OCI-LY7 (cell line): Measurements from ENCODE around the gene AGRN. TPM values are rescaled to one million over a fixed set of nuclear protein-coding genes. Genes with fewer than 3 reads are reported as not detected.

Experiments used
- BruUV-seq: library from RNA; stranded (reverse); fragments of 400-500 nt; replicated peaks from 2 replicates; lab custom pipeline; 2021; lab: Mats Ljungman, UMichigan
- CTCF ChIA-PET: fragments of 300-600 bp; sonication (Branson Sonifier 250); formaldehyde crosslinking; loops from one replicate; lab custom pipeline; 2022; ENCODE audit warnings: antibody characterized with exemption; ENCODE audit not compliant: unreplicated experiment; lab: Charles Lee
- POLR2A ChIA-PET: fragments of 300-600 bp; sonication (Branson Sonifier 250); formaldehyde crosslinking; loops from one replicate; lab custom pipeline; 2022; ENCODE audit warnings: antibody characterized with exemption; lab: Charles Lee
- DNase-seq: peaks from one replicate; pipeline ENCODE4 v3.0.0-alpha.2; 2015; ENCODE audit warnings: low spot score
- H2AFZ ChIP-seq: fragments of 200-600 bp; sonication (generic), shearing (Covaris generic); 2 replicates; pipeline ENCODE4 v1.6.1; 2014; ENCODE audit warnings: mild to moderate bottlenecking, antibody characterized with exemption, low read length, moderate library complexity
- H3K27ac ChIP-seq: fragments of 200-600 bp; sonication (generic); 2 replicates; pipeline ENCODE4 v1.5.1; 2014; ENCODE audit warnings: mixed run types, low read depth, mild to moderate bottlenecking, moderate library complexity, low read length, inconsistent platforms; ENCODE audit not compliant: poor library complexity, severe bottlenecking
- H3K36me3 ChIP-seq: fragments of 200-600 bp; sonication (generic); 2 replicates; pipeline ENCODE4 v1.6.1; 2014; ENCODE audit warnings: mild to moderate bottlenecking, antibody characterized with exemption, low read length, moderate library complexity, mixed read lengths; ENCODE audit not compliant: insufficient read depth
- H3K4me1 ChIP-seq: fragments of 200-600 bp; sonication (generic); 2 replicates; pipeline ENCODE4 v1.5.1; 2014; ENCODE audit warnings: mild to moderate bottlenecking, low read length; ENCODE audit not compliant: insufficient read depth, poor library complexity, severe bottlenecking
- H3K4me2 ChIP-seq: fragments of 200-600 bp; sonication (generic); 2 replicates; pipeline ENCODE4 v1.6.1; 2014; ENCODE audit warnings: mild to moderate bottlenecking, low read length
- H3K4me3 ChIP-seq: fragments of 200-600 bp; sonication (generic); 2 replicates; pipeline ENCODE4 v1.5.1; 2014; ENCODE audit warnings: mild to moderate bottlenecking, low read depth, low read length; ENCODE audit not compliant: poor library complexity, severe bottlenecking
- H3K79me2 ChIP-seq: fragments of 200-600 bp; sonication (generic); 2 replicates; pipeline ENCODE4 v1.6.1; 2016; ENCODE audit warnings: low read depth, mild to moderate bottlenecking, low read length, moderate library complexity, mixed read lengths; ENCODE audit not compliant: insufficient read depth
- H3K9me2 ChIP-seq: fragments of 200-600 bp; sonication (generic); 2 replicates; pipeline ENCODE4 v1.6.1; 2016; ENCODE audit warnings: mild to moderate bottlenecking, low read length, mixed read lengths; ENCODE audit not compliant: insufficient read depth
- H3K9me3 ChIP-seq: fragments of 200-600 bp; sonication (generic); 2 replicates; pipeline ENCODE4 v1.6.1; 2014; ENCODE audit warnings: mild to moderate bottlenecking, mixed run types, low read length, mixed read lengths
- H4K20me1 ChIP-seq: fragments of 200-600 bp; sonication (generic); 2 replicates; pipeline ENCODE4 v1.6.1; 2014; ENCODE audit warnings: mild to moderate bottlenecking, antibody characterized with exemption, low read length, moderate library complexity, mixed read lengths; ENCODE audit not compliant: insufficient read depth
- EZH2phosphoT487 ChIP-seq: fragments of 200-600 bp; sonication (generic); IDR thresholded peaks from 2 replicates; pipeline ENCODE4 v1.6.1; 2018; ENCODE audit warnings: low read depth, borderline replicate concordance, mild to moderate bottlenecking, mixed run types, antibody characterized with exemption, low read length, moderate library complexity, mixed read lengths
- intact Hi-C: fragments of 100-400 bp; cut with micrococcal nuclease; formaldehyde crosslinking; loops from one replicate; pipeline ENCODE4 v1.10.0; 2022; ENCODE audit not compliant: unreplicated experiment
- total RNA-seq, 2 experiments: library from RNA; depleted of rRNA in 1 of 2; stranded (reverse); fragments of >200 nt in 1 of 2; shearing (Covaris generic) in 1 of 2; gene quantifications; 2 replicates each; pipeline ENCODE4 v1.2.3, GENCODE V29; 2014 to 2022
- TF ChIP-seq, protein P1 (sequence below): fragments of 200-600 bp; sonication (generic); conservative IDR thresholded peaks from 2 replicates; pipeline ENCODE4 v1.5.1; 2014; ENCODE audit warnings: mild to moderate bottlenecking, antibody characterized with exemption, low read length, moderate library complexity, mixed read lengths

AGRN gene
- total RNA-seq, 2 experiments from 2014 or later, result 2.7 to 9.1 TPM

DNA sequence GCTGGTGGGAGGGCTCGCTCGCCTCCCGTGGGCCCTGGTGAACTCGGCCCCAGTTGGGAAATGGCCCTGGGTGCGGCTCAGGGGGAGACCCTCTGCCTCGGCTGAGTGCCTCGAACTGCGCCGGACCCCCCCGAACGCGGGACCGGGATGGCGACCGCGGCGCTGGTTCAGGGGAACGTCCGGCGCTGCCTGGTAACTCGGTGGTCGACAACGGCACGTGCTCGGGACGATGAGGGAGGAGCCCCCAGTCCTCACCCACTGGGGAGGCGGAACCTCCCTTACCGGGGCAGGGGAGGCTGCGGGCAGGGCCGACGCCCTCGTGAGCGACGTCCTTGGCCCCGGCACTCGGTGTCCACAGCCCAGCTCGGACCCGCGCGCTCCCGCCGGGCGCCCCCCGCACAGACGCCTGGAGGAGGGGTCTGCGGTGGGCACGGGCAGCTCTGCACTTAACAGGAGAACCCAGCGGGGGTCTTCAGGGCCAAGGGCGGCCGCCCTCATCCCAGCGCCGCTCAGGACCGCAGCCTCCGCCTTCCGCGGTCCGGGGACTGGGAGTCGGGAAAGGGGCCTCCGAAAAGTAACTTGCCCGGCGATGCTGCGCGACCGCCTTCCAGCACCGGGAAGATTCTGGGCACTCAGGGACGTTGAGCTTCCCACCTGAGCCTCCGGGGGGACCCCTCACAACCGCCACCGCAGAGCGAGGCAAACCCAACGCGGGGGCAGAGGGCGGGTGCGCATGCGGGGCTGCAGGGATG is 21.8 kb upstream of the AGRN start:
- Histone ChIP-seq H3K27ac (no peak overlapping the region), H3K9me3 (no peaks in the 10 kb centered on the region), H3K4me1 (no peaks in the 10 kb centered on the region), H3K4me2 (no peak overlapping the region), H3K4me3 (no peak overlapping the region), H3K36me3 (no peaks in the 10 kb centered on the region), H4K20me1 (no peaks in the 10 kb centered on the region), H2AFZ (no peak overlapping the region), H3K79me2 (no peaks in the 10 kb centered on the region), H3K9me2 (no peaks in the 10 kb centered on the region)
- no peak for TF ChIP-seq EZH2phosphoT487
- TF ChIP-seq, protein P1, sequence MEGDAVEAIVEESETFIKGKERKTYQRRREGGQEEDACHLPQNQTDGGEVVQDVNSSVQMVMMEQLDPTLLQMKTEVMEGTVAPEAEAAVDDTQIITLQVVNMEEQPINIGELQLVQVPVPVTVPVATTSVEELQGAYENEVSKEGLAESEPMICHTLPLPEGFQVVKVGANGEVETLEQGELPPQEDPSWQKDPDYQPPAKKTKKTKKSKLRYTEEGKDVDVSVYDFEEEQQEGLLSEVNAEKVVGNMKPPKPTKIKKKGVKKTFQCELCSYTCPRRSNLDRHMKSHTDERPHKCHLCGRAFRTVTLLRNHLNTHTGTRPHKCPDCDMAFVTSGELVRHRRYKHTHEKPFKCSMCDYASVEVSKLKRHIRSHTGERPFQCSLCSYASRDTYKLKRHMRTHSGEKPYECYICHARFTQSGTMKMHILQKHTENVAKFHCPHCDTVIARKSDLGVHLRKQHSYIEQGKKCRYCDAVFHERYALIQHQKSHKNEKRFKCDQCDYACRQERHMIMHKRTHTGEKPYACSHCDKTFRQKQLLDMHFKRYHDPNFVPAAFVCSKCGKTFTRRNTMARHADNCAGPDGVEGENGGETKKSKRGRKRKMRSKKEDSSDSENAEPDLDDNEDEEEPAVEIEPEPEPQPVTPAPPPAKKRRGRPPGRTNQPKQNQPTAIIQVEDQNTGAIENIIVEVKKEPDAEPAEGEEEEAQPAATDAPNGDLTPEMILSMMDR, result no peak
- ChIA-PET POLR2A (no interaction called here), CTCF (interaction anchor here (0.6 kb wide), 1 partner anchor 17 kb away, joined by 3 read pairs; no protein-coding TSS in a partner anchor)
- intact Hi-C loops, result no loop called here
- DNase-seq, result no peak
- BruUV-seq, result no TSS peak

DNA sequence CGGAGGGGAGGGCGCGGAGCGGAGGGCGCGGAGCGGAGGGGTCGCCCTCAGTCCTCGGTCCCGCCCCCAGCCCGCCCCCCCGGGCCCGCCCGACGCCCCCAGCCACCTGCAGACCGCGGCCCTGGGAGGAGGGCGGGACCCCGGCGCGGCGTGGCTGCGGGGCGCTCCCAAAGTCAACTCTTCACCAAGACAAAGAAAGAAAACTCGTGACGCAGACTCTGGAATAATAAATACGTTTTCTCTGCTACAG is 21.2 kb upstream of the AGRN start:
- Histone ChIP-seq H3K4me1 (no peaks in the 10 kb centered on the region), H2AFZ (no peak overlapping the region), H3K4me3 (no peak overlapping the region), H3K79me2 (no peaks in the 10 kb centered on the region), H3K9me3 (no peaks in the 10 kb centered on the region), H3K36me3 (no peaks in the 10 kb centered on the region), H3K27ac (no peak overlapping the region), H3K4me2 (no peak overlapping the region), H4K20me1 (no peaks in the 10 kb centered on the region), H3K9me2 (no peaks in the 10 kb centered on the region)
- ChIA-PET CTCF (no interaction called here), POLR2A (no interaction called here)
- TF ChIP-seq EZH2phosphoT487, result no peak
- TF ChIP-seq, protein P1, result no peak
- BruUV-seq, result no TSS peak
- intact Hi-C loops, result no loop called here
- DNase-seq, result no peak

DNA sequence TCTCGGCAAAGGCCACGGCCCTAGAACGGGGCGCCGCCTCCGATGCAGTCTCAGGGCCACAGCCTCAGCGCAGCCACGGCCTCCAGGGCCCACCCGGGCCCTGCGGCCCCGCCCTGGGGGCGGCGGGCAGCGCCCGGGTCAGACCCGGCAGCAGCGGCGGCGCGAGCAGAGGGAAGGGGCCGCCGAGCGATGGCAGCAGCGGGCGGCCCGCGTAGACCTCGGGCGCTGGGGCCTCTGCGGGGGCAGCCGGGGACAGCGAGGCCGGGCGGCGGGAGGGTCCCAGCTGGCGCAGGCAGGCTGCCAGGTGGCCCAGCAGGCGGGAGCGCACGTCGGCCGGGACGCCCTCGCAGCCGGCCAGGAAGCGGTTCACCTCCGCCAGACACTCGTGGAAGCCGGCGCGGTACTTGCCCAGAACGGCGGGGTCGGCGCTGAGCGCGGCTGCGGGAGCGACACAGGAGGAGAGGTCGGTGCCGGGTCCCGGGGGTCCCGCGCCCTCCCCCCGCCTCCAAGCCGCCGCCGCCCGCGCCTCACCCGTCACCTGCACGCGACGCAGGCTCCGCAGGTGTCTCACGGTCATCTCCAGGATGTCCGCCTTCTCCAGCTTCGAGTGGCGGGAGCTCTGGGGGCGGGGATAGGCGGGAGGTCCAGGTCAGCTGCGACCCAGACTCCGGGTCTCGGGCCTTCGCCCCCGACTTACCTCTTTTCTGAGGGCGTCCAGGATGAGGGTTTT is 20.8 kb upstream of the AGRN start:
- H3K4me3 ChIP-seq, result no peak overlapping the region
- H3K79me2 ChIP-seq, result no peaks in the 10 kb centered on the region
- H3K4me2 ChIP-seq, result no peak overlapping the region
- H4K20me1 ChIP-seq, result no peaks in the 10 kb centered on the region
- DNase-seq, result no peak
- H3K4me1 ChIP-seq, result no peaks in the 10 kb centered on the region
- H3K36me3 ChIP-seq, result no peaks in the 10 kb centered on the region
- POLR2A ChIA-PET, result no interaction called here
- H2AFZ ChIP-seq, result no peak overlapping the region
- no peak overlapping the region for H3K27ac ChIP-seq
- TF ChIP-seq, protein P1, result no peak
- peak; percentile 67; the same call in 1 of the 2 replicates for TF ChIP-seq EZH2phosphoT487
- H3K9me2 ChIP-seq, result no peaks in the 10 kb centered on the region
- intact Hi-C loops, result no loop called here
- CTCF ChIA-PET, result no interaction called here
- no peaks in the 10 kb centered on the region for H3K9me3 ChIP-seq
- BruUV-seq, result no TSS peak
